GM23248 (cell line): ENCODE results near the gene POGZ. TPM values are rescaled to one million over a fixed set of nuclear protein-coding genes. Genes with fewer than 3 reads are reported as not detected.

Source experiments
- DNase-seq: peaks from one replicate; pipeline ENCODE4 v3.0.0-alpha.2; 2015
- H2AFZ ChIP-seq: fragments of 200-600 bp; sonication (generic); 2 replicates; pipeline ENCODE4 v1.6.1; 2016; ENCODE audit warnings: antibody characterized with exemption
- H3F3A ChIP-seq: fragments of 200-600 bp; sonication (generic); 2 replicates; pipeline ENCODE4 v1.6.1; 2016; ENCODE audit warnings: mild to moderate bottlenecking, antibody characterized with exemption, mixed run types; ENCODE audit not compliant: insufficient read depth
- H3K27ac ChIP-seq: fragments of 200-600 bp; sonication (generic); 2 replicates; pipeline ENCODE4 v1.5.1; 2016; ENCODE audit warnings: mild to moderate bottlenecking
- H3K27me3 ChIP-seq: fragments of 200-600 bp; sonication (generic); replicated peaks from 2 replicates; pipeline ENCODE4 v1.6.1; 2016; ENCODE audit warnings: mild to moderate bottlenecking; ENCODE audit not compliant: insufficient read depth
- H3K36me3 ChIP-seq: fragments of 200-600 bp; sonication (generic); 2 replicates; pipeline ENCODE4 v1.6.1; 2016; ENCODE audit warnings: low read depth, mild to moderate bottlenecking
- H3K4me1 ChIP-seq: fragments of 200-600 bp; sonication (generic); 2 replicates; pipeline ENCODE4 v1.6.1; 2016; ENCODE audit warnings: mild to moderate bottlenecking; ENCODE audit not compliant: insufficient read depth
- H3K4me2 ChIP-seq: fragments of 200-600 bp; sonication (generic); one replicate; pipeline ENCODE4 v1.6.1; 2016; ENCODE audit warnings: mild to moderate bottlenecking; ENCODE audit not compliant: unreplicated experiment
- H3K4me3 ChIP-seq: fragments of 200-600 bp; sonication (generic); 2 replicates; pipeline ENCODE4 v1.5.1; 2016; ENCODE audit warnings: mild to moderate bottlenecking
- H3K79me2 ChIP-seq: fragments of 200-600 bp; sonication (generic); 2 replicates; pipeline ENCODE4 v1.6.1; 2016; ENCODE audit warnings: mild to moderate bottlenecking; ENCODE audit not compliant: insufficient read depth
- H3K9ac ChIP-seq: fragments of 200-600 bp; sonication (generic); 2 replicates; pipeline ENCODE4 v1.6.1; 2016; ENCODE audit warnings: mild to moderate bottlenecking
- H3K9me2 ChIP-seq: fragments of 200-600 bp; sonication (generic); 2 replicates; pipeline ENCODE4 v1.6.1; 2016; ENCODE audit warnings: mixed run types, mild to moderate bottlenecking, moderate library complexity; ENCODE audit not compliant: insufficient read depth
- H3K9me3 ChIP-seq: fragments of 200-600 bp; sonication (generic); one replicate; pipeline ENCODE4 v1.6.1; 2017; ENCODE audit warnings: low read depth
- H4K20me1 ChIP-seq: fragments of 200-600 bp; sonication (generic); 2 replicates; pipeline ENCODE4 v1.6.0; 2016; ENCODE audit not compliant: insufficient read depth
- EZH2 ChIP-seq: fragments of 200-600 bp; sonication (generic); IDR thresholded peaks from 2 replicates; pipeline ENCODE4 v1.6.1; 2018; ENCODE audit warnings: antibody characterized with exemption, mild to moderate bottlenecking; ENCODE audit not compliant: insufficient read depth, poor library complexity, severe bottlenecking
- EZH2phosphoT487 ChIP-seq: fragments of 200-600 bp; sonication (generic); IDR thresholded peaks from 2 replicates; pipeline ENCODE4 v1.6.1; 2018; ENCODE audit warnings: antibody characterized with exemption, moderate library complexity, mild to moderate bottlenecking, low read depth; ENCODE audit not compliant: insufficient read depth
- WGBS, 2 experiments: methylation state at CpG; one replicate each; pipeline ENCODE4 v1.1.6; 2015 to 2017; ENCODE audit warnings: low lambda C conversion rate in 2 of 2, low coverage in 1 of 2; ENCODE audit errors: missing lambda C conversion rate in 2 of 2; 5-methylcytosine and 5-hydroxymethylcytosine counted together
- in situ Hi-C: fragments of 300-500 bp; cut with MboI; formaldehyde crosslinking; loops from 2 replicates; pipeline ENCODE4 v1.15.0; 2020
- polyA plus RNA-seq: library from polyadenylated mRNA; unstranded; fragments of >200 nt; fragmentation: Nextera tagmentation; extraction: Ambion mirVana; gene quantifications from 2 replicates; pipeline ENCODE4 v1.2.1, GENCODE V29; 2016
- small RNA-seq: library from RNA; depleted of rRNA; stranded (forward); fragments of <200 nt; gene quantifications from one replicate; pipeline ENCODE3, GENCODE V24; 2014; ENCODE audit warnings: low read depth, low replicate concordance
- total RNA-seq: library from RNA; depleted of rRNA; stranded (reverse); fragments of >200 nt; shearing (Covaris generic); gene quantifications from 2 replicates; pipeline ENCODE4 v1.2.3, GENCODE V29; 2014; rRNA removed

Gene POGZ
- total and polyA plus RNA-seq, 2 experiments from 2014 or later: 14.9 to 15.5 TPM

GRCh38 chr1:151356696-151357095 is 102.6 kb downstream of the POGZ start:
- no peak overlapping the region for H3K27ac ChIP-seq
- no peaks in the 10 kb centered on the region for H3F3A ChIP-seq
- no peak overlapping the region for H3K9ac ChIP-seq
- H3K27me3 ChIP-seq: no peaks in the 10 kb centered on the region
- no peak overlapping the region for H3K4me3 ChIP-seq
- no peak overlapping the region for H2AFZ ChIP-seq
- TF ChIP-seq EZH2 (no peak), EZH2phosphoT487 (no peak)
- H3K36me3 ChIP-seq: no peaks in the 10 kb centered on the region
- 53 to 56% methylated on average over 2 of the region's 2 CpGs for WGBS, 2 experiments
- no peaks in the 10 kb centered on the region for H3K79me2 ChIP-seq
- DNase-seq: no peak
- no peaks in the 10 kb centered on the region for H3K4me1 ChIP-seq
- no peaks in the 10 kb centered on the region for H4K20me1 ChIP-seq
- in situ Hi-C loops: no loop called here
- no peaks in the 10 kb centered on the region for H3K9me3 ChIP-seq
- no peaks in the 10 kb centered on the region for H3K9me2 ChIP-seq
- H3K4me2 ChIP-seq: no peak overlapping the region

Small RNA genes within 50 kb of the gene (small RNA-seq; reads per million reads assigned to genes)
- gene RNY4P25: 1.1 reads per million, percentile 45 among the genes with 10 or more reads in this experiment

Other genes with a start within 250 kb of the POGZ start
- 130 and 164 TPM in 2 replicates for gene PSMD4, start 204.8 kb downstream of the POGZ start, total RNA-seq
- gene PSMD4, start 204.8 kb downstream of the POGZ start, polyA plus RNA-seq: 166 and 175 TPM in 2 replicates
- 16.9 and 21.5 TPM in 2 replicates for gene ZNF687, start 177.2 kb downstream of the POGZ start, total RNA-seq
- 3.0 and 3.6 TPM in 2 replicates for gene ZNF687, start 177.2 kb downstream of the POGZ start, polyA plus RNA-seq
- gene PI4KB, start 132.1 kb downstream of the POGZ start, total RNA-seq: 51.7 and 65.9 TPM in 2 replicates
- 47.5 and 50.2 TPM in 2 replicates for gene PI4KB, start 132.1 kb downstream of the POGZ start, polyA plus RNA-seq
- 14.4 and 20.0 TPM in 2 replicates for gene RFX5, start 112.2 kb downstream of the POGZ start, total RNA-seq
- 11.0 and 11.3 TPM in 2 replicates for gene RFX5, start 112.2 kb downstream of the POGZ start, polyA plus RNA-seq
- gene SELENBP1, start 86.8 kb downstream of the POGZ start, total RNA-seq: 3.5 and 4.0 TPM in 2 replicates
- 3.0 and 3.8 TPM in 2 replicates for gene SELENBP1, start 86.8 kb downstream of the POGZ start, polyA plus RNA-seq
- gene PSMB4, start 59.9 kb downstream of the POGZ start, total RNA-seq: 214 and 262 TPM in 2 replicates
- 186 and 193 TPM in 2 replicates for gene PSMB4, start 59.9 kb downstream of the POGZ start, polyA plus RNA-seq
- not detected in 2 replicates for gene CGN, start 51.9 kb upstream of the POGZ start, total RNA-seq
- gene CGN, start 51.9 kb upstream of the POGZ start, polyA plus RNA-seq: 0.06 TPM in 1 of 2 replicates, not detected in the other
- 11.5 and 20.3 TPM in 2 replicates for gene TUFT1, start 80.8 kb upstream of the POGZ start, total RNA-seq
- 19.2 and 20.5 TPM in 2 replicates for gene TUFT1, start 80.8 kb upstream of the POGZ start, polyA plus RNA-seq
- gene SNX27, start 152.6 kb upstream of the POGZ start, total RNA-seq: 12.0 and 14.8 TPM in 2 replicates
- 17.9 and 18.0 TPM in 2 replicates for gene SNX27, start 152.6 kb upstream of the POGZ start, polyA plus RNA-seq